Type B pancreatic cell (in vitro differentiated cells): Measurements from ENCODE around the gene ZNF483. TPM values are rescaled to one million over a fixed set of nuclear protein-coding genes. Genes with fewer than 3 reads are reported as not detected.
A peak's percentile ranks its signal among the peaks of the same experiment; 100 is the strongest.
"Not testable (repeated sequence)": the region's sequence is repeated elsewhere in the genome, so short reads cannot be mapped to it uniquely, and the experiment has no call there.

Source experiments
- DNase-seq: peaks from one replicate; pipeline ENCODE4 v3.0.0; 2021; ENCODE audit warnings: mixed read lengths; ENCODE audit not compliant: unreplicated experiment; ENCODE audit errors: extremely low spot score
- H3K27ac Mint-ChIP-seq: 2 replicates; pipeline ENCODE4 v1.8.0; 2021; ENCODE audit warnings: mild to moderate bottlenecking, mixed read lengths
- H3K27me3 Mint-ChIP-seq: 2 replicates; pipeline ENCODE4 v1.8.0; 2021; ENCODE audit warnings: mixed read lengths
- H3K36me3 Mint-ChIP-seq: 2 replicates; pipeline ENCODE4 v1.8.0; 2021; ENCODE audit warnings: mixed read lengths
- H3K4me1 Mint-ChIP-seq: one replicate; pipeline ENCODE4 v1.8.0; 2021; ENCODE audit warnings: mixed read lengths; ENCODE audit not compliant: unreplicated experiment
- H3K4me3 Mint-ChIP-seq: 2 replicates; pipeline ENCODE4 v1.8.0; 2021; ENCODE audit warnings: mild to moderate bottlenecking, mixed read lengths
- H3K9me3 Mint-ChIP-seq: 2 replicates; pipeline ENCODE4 v1.8.0; 2021; ENCODE audit warnings: mixed read lengths
- CTCF ChIP-seq: fragments of 200-600 bp; sonication (generic); conservative IDR thresholded peaks from 2 replicates; pipeline ENCODE4 v1.5.0; 2021; ENCODE audit warnings: antibody characterized with exemption, mild to moderate bottlenecking
- total RNA-seq: library from RNA; stranded (reverse); gene quantifications from 2 replicates; pipeline ENCODE4 v1.2.1, GENCODE V29; 2021; ENCODE audit warnings: low replicate concordance

ZNF483 gene
- total RNA-seq, 1 donor from 2014 or later = 11.7 TPM

GRCh38 chr9:111483439-111483857, 41.5 kb upstream of the ZNF483 start:
- Mint-ChIP-seq H3K36me3 (no peaks in the 10 kb centered on the region), H3K4me3 (no peak overlapping the region), H3K4me1 (peaks cover 23% of the 10 kb centered on the region), H3K27me3 (no peaks in the 10 kb centered on the region), H3K9me3 (no peaks in the 10 kb centered on the region), H3K27ac (no peak overlapping the region)
- no peak for TF ChIP-seq CTCF
- no peak for DNase-seq

- H3K4me1 Mint-ChIP-seq = peaks cover 19% of the 10 kb centered on the region
- DNase-seq = peak; percentile 82
- H3K27me3 Mint-ChIP-seq = no peaks in the 10 kb centered on the region
- no peak for TF ChIP-seq CTCF
- peak within 1 kb of the TSS; percentile 94 for H3K27ac Mint-ChIP-seq
- H3K4me3 Mint-ChIP-seq = peak within 1 kb of the TSS; percentile 92
- no peaks in the 10 kb centered on the region for H3K9me3 Mint-ChIP-seq
- H3K36me3 Mint-ChIP-seq = no peaks in the 10 kb centered on the region
These were observed 41.0 kb upstream of the ZNF483 start, which contains the start of gene ECPAS for GRCh38 chr9:111483858-111484571. ECPAS (minus strand) TSS chr9:111484383; CDS start chr9:111472918, 11,465 bp downstream.

GRCh38 chr9:111484572-111484894, 40.4 kb upstream of the ZNF483 start:
- Mint-ChIP-seq H3K27me3 (no peaks in the 10 kb centered on the region), H3K36me3 (no peaks in the 10 kb centered on the region), H3K4me3 (peak overlapping the region; percentile 92), H3K4me1 (peaks cover 18% of the 10 kb centered on the region), H3K9me3 (no peaks in the 10 kb centered on the region), H3K27ac (peak overlapping the region; percentile 94)
- DNase-seq = no peak
- TF ChIP-seq CTCF = no peak

GRCh38 chr9:111497196-111497595, 27.8 kb upstream of the ZNF483 start:
- not testable (repeated sequence) for H3K4me3 Mint-ChIP-seq, H3K4me1 Mint-ChIP-seq, H3K36me3 Mint-ChIP-seq, H3K9me3 Mint-ChIP-seq, H3K27me3 Mint-ChIP-seq, H3K27ac Mint-ChIP-seq, DNase-seq

- H3K9me3 Mint-ChIP-seq = no peaks in the 10 kb centered on the region
- H3K4me3 Mint-ChIP-seq = no peak overlapping the region
- H3K27ac Mint-ChIP-seq = no peak overlapping the region
- no peaks in the 10 kb centered on the region for H3K27me3 Mint-ChIP-seq
- DNase-seq = no peak
- no peaks in the 10 kb centered on the region for H3K36me3 Mint-ChIP-seq
- H3K4me1 Mint-ChIP-seq = no peaks in the 10 kb centered on the region
- no peak for TF ChIP-seq CTCF
These were observed 23.9 kb upstream of the ZNF483 start for GRCh38 chr9:111501005-111501562.

- no peak for DNase-seq
- no peaks in the 10 kb centered on the region for H3K27me3 Mint-ChIP-seq
- H3K36me3 Mint-ChIP-seq = no peaks in the 10 kb centered on the region
- H3K9me3 Mint-ChIP-seq = no peaks in the 10 kb centered on the region
- no peak overlapping the region for H3K27ac Mint-ChIP-seq
- no peaks in the 10 kb centered on the region for H3K4me1 Mint-ChIP-seq
- TF ChIP-seq CTCF = no peak
- H3K4me3 Mint-ChIP-seq = no peak overlapping the region
These were observed 23.3 kb upstream of the ZNF483 start for GRCh38 chr9:111501648-111502047.
